RWPE1 (cell line): ENCODE data around the gene CCR5AS.
"Not testable (repeated sequence)": the region's sequence is repeated elsewhere in the genome, so short reads cannot be mapped to it uniquely, and the experiment has no call there.

ENCODE experiments used
- CTCF ChIA-PET: fragments of 350-600 bp; sonication (Branson Sonifier 250); formaldehyde crosslinking; extraction: SDS; loops from one replicate; lab custom pipeline; 2021; lab: Yijun Ruan, JAX
- POLR2A ChIA-PET: fragments of 400-600 bp; formaldehyde crosslinking; extraction: SDS; loops from one replicate; lab custom pipeline; 2020; ENCODE audit warnings: antibody characterized with exemption; ENCODE audit not compliant: low non-redundant PET; lab: Yijun Ruan, JAX
- DNase-seq: peaks from one replicate; pipeline ENCODE4 v3.0.0; 2012; ENCODE audit warnings: low spot score
- H3K27ac ChIP-seq: fragments of 450-650 bp; 2 replicates; pipeline ENCODE4 v1.5.1; 2017
- TF ChIP-seq, protein P1 (sequence below): fragments of 450-650 bp; conservative IDR thresholded peaks from 2 replicates; pipeline ENCODE4 v1.5.1; 2017; ENCODE audit warnings: low read depth, mild to moderate bottlenecking

Gene CCR5AS

DNA sequence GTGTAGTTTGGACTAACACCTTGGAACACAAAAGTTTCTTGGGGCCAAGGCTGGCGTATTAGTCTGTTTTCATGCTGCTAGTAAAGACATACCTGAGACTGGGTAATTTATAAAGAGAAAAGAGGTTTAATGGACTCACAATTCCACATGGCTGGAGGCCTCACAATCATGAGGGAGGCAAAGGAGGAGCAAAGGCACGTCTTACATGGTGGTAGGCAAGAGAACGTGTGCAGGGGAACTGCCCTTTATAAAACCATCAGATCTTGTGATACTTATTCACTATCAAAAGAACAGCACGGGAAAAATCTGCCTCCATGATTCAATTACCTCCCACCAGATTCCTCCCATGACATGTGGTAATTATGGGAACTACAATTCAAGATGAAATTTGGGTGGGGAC, 62.4 kb downstream of the CCR5AS start:
- TF ChIP-seq, protein P1, sequence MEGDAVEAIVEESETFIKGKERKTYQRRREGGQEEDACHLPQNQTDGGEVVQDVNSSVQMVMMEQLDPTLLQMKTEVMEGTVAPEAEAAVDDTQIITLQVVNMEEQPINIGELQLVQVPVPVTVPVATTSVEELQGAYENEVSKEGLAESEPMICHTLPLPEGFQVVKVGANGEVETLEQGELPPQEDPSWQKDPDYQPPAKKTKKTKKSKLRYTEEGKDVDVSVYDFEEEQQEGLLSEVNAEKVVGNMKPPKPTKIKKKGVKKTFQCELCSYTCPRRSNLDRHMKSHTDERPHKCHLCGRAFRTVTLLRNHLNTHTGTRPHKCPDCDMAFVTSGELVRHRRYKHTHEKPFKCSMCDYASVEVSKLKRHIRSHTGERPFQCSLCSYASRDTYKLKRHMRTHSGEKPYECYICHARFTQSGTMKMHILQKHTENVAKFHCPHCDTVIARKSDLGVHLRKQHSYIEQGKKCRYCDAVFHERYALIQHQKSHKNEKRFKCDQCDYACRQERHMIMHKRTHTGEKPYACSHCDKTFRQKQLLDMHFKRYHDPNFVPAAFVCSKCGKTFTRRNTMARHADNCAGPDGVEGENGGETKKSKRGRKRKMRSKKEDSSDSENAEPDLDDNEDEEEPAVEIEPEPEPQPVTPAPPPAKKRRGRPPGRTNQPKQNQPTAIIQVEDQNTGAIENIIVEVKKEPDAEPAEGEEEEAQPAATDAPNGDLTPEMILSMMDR = no peak
- CTCF ChIA-PET = no interaction called here
- POLR2A ChIA-PET = no interaction called here
- DNase-seq = no peak
- no peak overlapping the region for H3K27ac ChIP-seq

DNA sequence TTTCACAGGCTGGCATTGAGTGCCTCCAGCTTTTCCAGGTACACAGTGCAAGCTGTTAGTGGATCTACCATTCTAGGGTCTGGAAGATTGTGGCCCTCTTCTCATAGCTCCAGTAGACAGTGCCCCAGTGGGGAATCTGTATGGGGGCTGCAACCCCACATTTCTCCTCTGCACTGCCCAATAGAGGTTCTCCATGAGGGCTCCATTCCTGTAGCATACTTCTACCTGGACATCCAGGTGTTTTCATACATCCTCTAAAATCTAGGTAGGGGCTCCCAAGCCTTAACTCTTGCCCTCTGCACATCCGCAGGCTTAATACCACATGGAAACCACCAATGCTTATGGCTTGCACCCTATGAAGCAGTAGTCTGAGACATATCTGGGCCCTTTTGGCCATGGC, 68.0 kb downstream of the CCR5AS start:
- TF ChIP-seq, protein P1 = no peak
- ChIA-PET POLR2A (no interaction called here), CTCF (no interaction called here)
- no peak overlapping the region for H3K27ac ChIP-seq
- no peak for DNase-seq

DNA sequence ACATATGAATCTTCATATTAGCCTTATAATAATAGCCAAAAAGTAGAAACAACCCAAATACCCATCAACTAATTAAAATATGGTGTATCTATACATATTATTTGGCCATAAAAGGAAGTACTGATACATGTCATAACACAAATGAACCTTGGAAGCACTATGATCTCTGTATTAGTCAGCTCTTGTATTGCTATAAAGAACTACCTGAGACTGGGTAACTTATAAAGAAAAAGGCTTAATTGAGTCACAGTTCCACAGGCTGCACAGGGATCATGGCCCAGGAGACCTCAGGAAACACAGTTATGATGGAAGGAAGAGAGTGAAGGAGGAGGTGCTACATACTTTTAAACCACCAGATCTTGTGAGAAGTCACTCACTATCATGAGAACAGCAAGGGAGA, 69.0 kb downstream of the CCR5AS start:
- TF ChIP-seq, protein P1 = no peak

DNA sequence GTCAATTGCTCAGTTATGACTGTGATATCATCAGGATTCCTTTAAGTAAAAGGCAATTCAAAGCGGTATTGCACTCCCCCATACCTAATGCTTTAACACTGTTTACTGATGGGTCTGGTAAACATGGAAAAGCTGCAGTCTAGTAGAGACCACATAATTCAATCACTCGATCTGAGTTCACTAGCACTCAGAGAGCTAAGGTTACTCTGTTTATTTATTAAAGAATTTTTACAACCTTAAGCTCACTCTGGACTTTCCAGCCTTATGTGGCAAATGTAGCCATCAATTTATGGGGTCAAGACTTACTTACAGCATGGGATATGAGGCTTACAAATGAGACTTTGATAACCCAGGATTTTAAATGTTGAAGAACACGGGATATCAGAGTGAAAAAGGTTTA, 71.3 kb downstream of the CCR5AS start:
- ChIA-PET POLR2A (no interaction called here), CTCF (interaction anchor here (0.6 kb wide), 1 partner anchor 613 kb away, joined by 3 read pairs; no protein-coding TSS in a partner anchor)
- no peak overlapping the region for H3K27ac ChIP-seq
- TF ChIP-seq, protein P1 = no peak
- no peak for DNase-seq

More for the DNA sequence above, 69.0 kb downstream of the CCR5AS start:
- no peak overlapping the region for H3K27ac ChIP-seq
- CTCF ChIA-PET = interaction anchor here (0.6 kb wide), 1 partner anchor 1273 kb away, joined by 4 read pairs; no protein-coding TSS in a partner anchor
- POLR2A ChIA-PET = no interaction called here
- DNase-seq = peak; percentile 16

DNA sequence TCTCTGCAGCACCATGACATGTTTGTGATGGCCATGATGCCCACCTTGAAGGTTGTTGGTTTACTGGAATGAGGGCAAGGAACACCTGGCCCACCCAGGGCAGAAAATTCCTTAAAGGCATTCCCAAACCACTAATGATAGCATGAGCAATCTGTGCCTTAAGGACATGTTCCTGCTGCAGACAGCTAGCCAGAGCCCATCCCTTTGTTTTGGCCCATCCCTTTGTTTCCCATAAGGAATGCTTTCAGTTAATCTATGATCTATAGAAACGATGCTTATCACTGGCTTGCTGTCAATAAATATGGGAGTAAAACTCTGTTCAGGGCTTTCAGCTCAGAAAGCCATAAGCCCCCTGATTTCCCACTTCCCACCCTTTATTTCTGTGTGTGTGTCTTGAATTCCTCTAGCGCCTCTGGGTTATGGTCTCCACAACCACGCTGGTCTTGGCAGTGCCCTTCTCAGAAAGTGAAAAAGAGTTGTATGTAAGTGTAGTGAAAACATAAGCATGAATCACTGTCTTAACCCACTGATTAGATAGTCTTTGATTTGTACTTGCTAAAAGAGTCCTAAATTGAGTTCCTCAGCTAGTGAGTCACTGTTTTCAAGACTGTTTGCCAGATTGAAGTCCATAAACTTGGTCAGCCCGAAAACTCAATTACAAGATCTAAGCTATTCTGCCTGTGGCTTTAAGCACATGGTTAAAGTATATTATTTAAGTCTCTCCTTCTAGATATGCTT, 72.0 kb downstream of the CCR5AS start:
- POLR2A ChIA-PET = no interaction called here
- DNase-seq = peak; percentile 31
- CTCF ChIA-PET = interaction anchor here (0.6 kb wide), 1 partner anchor 612 kb away, joined by 3 read pairs; no protein-coding TSS in a partner anchor
- peak overlapping the region; percentile 62 for H3K27ac ChIP-seq
- TF ChIP-seq, protein P1 = no peak

DNA sequence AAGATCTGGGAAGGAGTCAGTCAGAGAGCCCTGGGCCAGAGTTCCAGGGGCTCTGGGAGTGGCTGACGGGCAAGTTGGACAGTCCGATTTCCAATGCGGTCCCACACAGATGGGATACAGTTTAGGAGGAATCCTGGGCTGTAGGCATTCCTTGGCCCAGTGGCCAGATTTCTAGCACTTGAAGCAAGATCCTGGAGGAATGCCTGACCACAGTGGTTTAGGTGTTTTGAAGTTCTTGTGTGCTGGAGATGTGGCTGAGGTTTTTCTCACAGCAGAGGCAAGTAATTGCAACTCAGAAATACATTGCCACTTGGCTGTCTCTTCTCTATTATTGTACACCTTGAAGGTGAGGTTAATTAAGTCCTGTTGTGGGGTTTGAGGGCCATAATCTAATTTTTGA, 76.2 kb downstream of the CCR5AS start:
- DNase-seq, CTCF ChIA-PET, H3K27ac ChIP-seq, POLR2A ChIA-PET: not testable (repeated sequence)

DNA sequence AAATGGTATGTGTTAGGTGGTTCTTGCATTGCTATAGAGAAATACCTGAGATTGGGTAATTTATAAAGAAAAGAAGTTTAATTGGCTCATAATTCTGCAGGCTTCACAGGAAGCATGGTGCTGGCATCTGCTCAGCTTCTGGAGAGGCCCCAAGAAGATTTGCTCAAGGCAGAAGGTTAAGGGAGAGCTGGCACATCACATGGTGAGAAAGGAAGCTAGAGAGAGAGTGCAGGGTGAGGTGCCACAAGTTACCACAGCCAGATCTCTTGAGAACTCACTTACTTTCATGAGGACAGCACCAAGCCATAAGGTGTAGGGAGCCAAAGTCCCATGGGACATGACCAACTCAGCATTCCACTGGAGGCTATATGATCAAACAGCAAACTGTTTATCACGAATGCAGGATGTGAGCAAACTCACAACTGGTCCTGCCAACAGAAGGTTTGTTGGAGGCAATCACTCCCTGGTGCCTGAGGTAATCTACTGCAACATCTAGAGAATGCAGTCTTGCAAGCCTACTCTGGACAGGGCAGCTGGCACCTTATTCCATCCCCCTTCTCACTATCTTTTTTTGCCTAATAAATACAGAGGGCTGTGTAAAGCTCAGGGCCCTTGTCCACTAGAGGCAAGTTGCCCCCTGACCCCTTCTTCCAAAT, 81.1 kb downstream of the CCR5AS start:
- ChIA-PET CTCF (no interaction called here), POLR2A (no interaction called here)
- H3K27ac ChIP-seq = peak overlapping the region; percentile 59
- no peak for DNase-seq
- TF ChIP-seq, protein P1 = no peak
